Stomach (tissue), 4 donors: ENCODE results near the gene DCDC2B.

Experiments used
- CTCF ChIP-seq, 7 experiments: fragments of 450-650 bp in 4 of 7; fragments of 200-600 bp in 3 of 7; sonication (generic) in 3 of 7; IDR thresholded peaks; one replicate each; pipeline ENCODE4 v1.5.1; 2016 to 2019; ENCODE audit warnings: antibody characterized with exemption in 7 of 7, control low read depth in 2 of 7, mild to moderate bottlenecking in 1 of 7
- POLR2AphosphoS5 ChIP-seq, 3 donors: sonication (generic); formaldehyde crosslinking; IDR thresholded peaks; one replicate each; pipeline ENCODE4 v1.6.1; 2016; ENCODE audit warnings: antibody characterized with exemption in 3 of 3

DNA sequence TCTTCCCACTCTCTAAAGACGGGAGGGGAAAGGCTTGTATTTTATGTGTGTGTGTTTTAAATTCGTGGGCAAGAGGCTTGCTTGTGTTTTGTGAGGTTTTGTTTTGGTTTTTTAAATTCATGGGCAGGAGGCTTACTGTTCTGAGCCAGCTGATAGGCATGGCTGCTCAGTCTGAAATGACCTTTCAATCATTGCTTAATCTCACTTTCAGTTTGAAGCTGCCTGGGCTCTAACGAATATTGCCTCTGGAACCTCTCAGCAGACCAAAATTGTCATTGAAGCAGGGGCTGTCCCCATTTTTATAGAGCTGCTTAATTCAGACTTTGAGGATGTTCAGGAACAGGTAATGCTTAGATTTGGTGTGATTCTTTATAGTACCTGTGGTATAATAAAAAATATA, 49.7 kb upstream of the DCDC2B start:
- TF ChIP-seq POLR2AphosphoS5 (IDR thresholded peaks at IDR 0.05) (no peak), CTCF (IDR thresholded peaks at IDR 0.05) (no peak)
